ENCODE data around the gene ELSPBP1.

GRCh38 chr19:48023518-48023917, 29.1 kb downstream of the ELSPBP1 start:
- TF ChIP-seq CTCF (conservative IDR thresholded peaks at IDR 0.05; ENCODE audit: low read depth, low read length) (no peak), EZH2phosphoT487 (IDR thresholded peaks at IDR 0.05; ENCODE audit: borderline replicate concordance, low read length) (no peak), EZH2 (IDR thresholded peaks at IDR 0.05; ENCODE audit: low read length, unreplicated experiment) (no peak)

Measured in PC-3 (cell line).